HL-60/S4 (cell line): ENCODE results near the gene ABCA5.

ENCODE experiments used
- in situ Hi-C: fragments of 300-500 bp; cut with MboI; formaldehyde crosslinking; loops from 2 replicates; pipeline ENCODE4 v1.14.3; 2022; ENCODE audit warnings: low sequenced_read_pairs

Gene ABCA5

GRCh38 chr17:69269131-69269998 lies 57.6 kb downstream of the ABCA5 start:
- in situ Hi-C loops: no loop called here

- in situ Hi-C loops: no loop called here
Measured at GRCh38 chr17:69268543-69269014, 58.4 kb downstream of the ABCA5 start.

GRCh38 chr17:69267219-69267618 lies 59.7 kb downstream of the ABCA5 start:
- in situ Hi-C loops: no loop called here

- in situ Hi-C loops: no loop called here
Measured at GRCh38 chr17:69265873-69266272, 61.1 kb downstream of the ABCA5 start.

- in situ Hi-C loops: no loop called here
Measured at GRCh38 chr17:69254187-69254586, 72.7 kb downstream of the ABCA5 start.

GRCh38 chr17:69250641-69251040 lies 76.3 kb downstream of the ABCA5 start:
- in situ Hi-C loops: no loop called here

- in situ Hi-C loops: no loop called here
Measured at GRCh38 chr17:69246726-69247375, 80.1 kb downstream of the ABCA5 start.

GRCh38 chr17:69246202-69246601 lies 80.7 kb downstream of the ABCA5 start:
- in situ Hi-C loops: no loop called here

GRCh38 chr17:69245617-69246016 lies 81.3 kb downstream of the ABCA5 start:
- in situ Hi-C loops: no loop called here

- in situ Hi-C loops: no loop called here
Measured at GRCh38 chr17:69239611-69240600, 87.0 kb downstream of the ABCA5 start.

- in situ Hi-C loops: no loop called here
Measured at GRCh38 chr17:69236946-69237345, 90.0 kb downstream of the ABCA5 start.

GRCh38 chr17:69236464-69236863 lies 90.5 kb downstream of the ABCA5 start:
- in situ Hi-C loops: no loop called here

GRCh38 chr17:69235338-69236058 lies 91.4 kb downstream of the ABCA5 start:
- in situ Hi-C loops: no loop called here

GRCh38 chr17:69232650-69233049 lies 94.3 kb downstream of the ABCA5 start:
- in situ Hi-C loops: no loop called here

GRCh38 chr17:69231521-69231920 lies 95.4 kb downstream of the ABCA5 start:
- in situ Hi-C loops: no loop called here

GRCh38 chr17:69230939-69231338 lies 96.0 kb downstream of the ABCA5 start:
- in situ Hi-C loops: no loop called here

- in situ Hi-C loops: loop anchor here (5.0 kb wide), 1 partner anchor 451 kb away; no protein-coding TSS in a partner anchor
Measured at GRCh38 chr17:69228576-69228975, 98.4 kb downstream of the ABCA5 start, which contains the start of gene ABCA10. TSS of gene ABCA10 (minus strand) at chr17:69228824. CDS start at chr17:69225358, 3,466 bp downstream.

GRCh38 chr17:69228018-69228417 lies 98.9 kb downstream of the ABCA5 start:
- in situ Hi-C loops: loop anchor here (5.0 kb wide), 1 partner anchor 451 kb away; no protein-coding TSS in a partner anchor

GRCh38 chr17:69227541-69227940 lies 99.4 kb downstream of the ABCA5 start:
- in situ Hi-C loops: loop anchor here (5.0 kb wide), 1 partner anchor 450 kb away; no protein-coding TSS in a partner anchor

- in situ Hi-C loops: no loop called here
Measured at GRCh38 chr17:69223809-69224208, 103.1 kb downstream of the ABCA5 start.
